A549 (cell line): ENCODE data around the gene DGKH.

ENCODE experiments used
- CTCF ChIP-seq: fragments of >200 bp; sonication (Bioruptor Twin); formaldehyde crosslinking; IDR thresholded peaks from 3 replicates; pipeline ENCODE4 v1.5.1; 2016
- JUNB ChIP-seq: fragments of >200 bp; sonication (Bioruptor Twin); formaldehyde crosslinking; IDR thresholded peaks from 2 replicates; pipeline ENCODE4 v1.6.1; 2016

- TF ChIP-seq CTCF = no peak
- TF ChIP-seq JUNB = no peak
Observed at GRCh38 chr13:42106998-42107397, 58.5 kb downstream of the DGKH start.
